SK-N-SH (cell line): ENCODE measurements around the gene ASIC4. TPM values are rescaled to one million over a fixed set of nuclear protein-coding genes. Genes with fewer than 3 reads are reported as not detected.

Experiments
- CTCF ChIA-PET: fragments of 300-600, 350-600 bp; formaldehyde crosslinking; extraction: SDS; loops from one replicate; lab custom pipeline; 2021; lab: Yijun Ruan, JAX
- POLR2A ChIA-PET: fragments of 350-600 bp; sonication (Branson Sonifier 250); formaldehyde crosslinking; extraction: SDS; loops from one replicate; lab custom pipeline; 2020; ENCODE audit warnings: antibody characterized with exemption, inconsistent platforms; lab: Yijun Ruan, JAX
- DNase-seq: peaks from one replicate; pipeline ENCODE4 v3.0.0; 2012
- H2AFZ ChIP-seq: fragments of 200-600 bp; sonication (generic); 2 replicates; pipeline ENCODE4 v1.8.1; 2016; ENCODE audit warnings: antibody characterized with exemption, mild to moderate bottlenecking, low read depth
- H3F3A ChIP-seq: fragments of 200-600 bp; sonication (generic); replicated peaks from 2 replicates; pipeline ENCODE3; 2016; ENCODE audit warnings: antibody characterized with exemption, mild to moderate bottlenecking; ENCODE audit not compliant: insufficient read depth
- H3K27ac ChIP-seq, 2 experiments: fragments of 200-500 bp in 1 of 2; fragments of 200-600 bp in 1 of 2; sonication (Bioruptor generic) in 1 of 2; sonication (generic), shearing (Covaris generic) in 1 of 2; 2 replicates each; pipeline versions ENCODE4 v1.5.1 to v1.6.1; 2014 to 2016; ENCODE audit warnings: low read depth in 2 of 2, inconsistent platforms in 1 of 2, low read length in 1 of 2, mild to moderate bottlenecking in 1 of 2, mixed read lengths in 1 of 2
- H3K27me3 ChIP-seq: fragments of 200-600 bp; sonication (generic), shearing (Covaris generic); 2 replicates; pipeline ENCODE4 v1.6.1; 2016; ENCODE audit warnings: mixed run types; ENCODE audit not compliant: insufficient read depth
- H3K36me3 ChIP-seq, 2 experiments: fragments of 200-500 bp in 1 of 2; fragments of 200-600 bp in 1 of 2; sonication (Bioruptor generic) in 1 of 2; sonication (generic) in 1 of 2; replicated peaks in 1 of 2; 2 replicates each; pipeline versions ENCODE3 to v1.5.1; 2014 to 2016; ENCODE audit warnings: low read length in 1 of 2, mild to moderate bottlenecking in 1 of 2; ENCODE audit not compliant: insufficient read depth in 2 of 2, control insufficient read depth in 1 of 2
- H3K4me1 ChIP-seq, 2 experiments: fragments of 200-500 bp in 1 of 2; fragments of 200-600 bp in 1 of 2; sonication (Bioruptor generic) in 1 of 2; sonication (generic), shearing (Covaris generic) in 1 of 2; 2 replicates each; pipeline versions ENCODE4 v1.5.1 to v1.6.1; 2014 to 2016; ENCODE audit warnings: low read depth in 1 of 2, low read length in 1 of 2, mixed run types in 1 of 2; ENCODE audit not compliant: insufficient read depth in 2 of 2, control insufficient read depth in 1 of 2
- H3K4me2 ChIP-seq: fragments of 200-600 bp; sonication (generic), shearing (Covaris generic); 2 replicates; pipeline ENCODE4 v1.6.1; 2017; ENCODE audit warnings: mixed run types
- H3K4me3 ChIP-seq, 2 experiments: fragments of 200-500 bp in 1 of 2; fragments of 200-600 bp in 1 of 2; sonication (Bioruptor generic) in 1 of 2; sonication (generic), shearing (Covaris generic) in 1 of 2; 2 replicates each; pipeline versions ENCODE4 v1.5.1 to v1.8.1; 2014 to 2016; ENCODE audit warnings: low read depth in 2 of 2, inconsistent platforms in 1 of 2, low read length in 1 of 2, mild to moderate bottlenecking in 1 of 2, mixed read lengths in 1 of 2, moderate library complexity in 1 of 2
- H3K79me2 ChIP-seq: fragments of 200-600 bp; sonication (generic); 2 replicates; pipeline ENCODE4 v1.8.1; 2017; ENCODE audit warnings: mild to moderate bottlenecking; ENCODE audit not compliant: insufficient read depth
- H3K9ac ChIP-seq: fragments of 200-600 bp; sonication (generic); 2 replicates; pipeline ENCODE4 v1.6.1; 2017; ENCODE audit warnings: mixed run types
- H3K9me2 ChIP-seq: fragments of 200-600 bp; sonication (generic); 2 replicates; pipeline ENCODE4 v1.6.1; 2017; ENCODE audit warnings: mixed run types
- H3K9me3 ChIP-seq: fragments of 200-600 bp; sonication (generic); 2 replicates; pipeline ENCODE4 v1.6.1; 2017; ENCODE audit warnings: mixed run types, mild to moderate bottlenecking, moderate library complexity
- H4K20me1 ChIP-seq: fragments of 200-600 bp; sonication (generic); 2 replicates; pipeline ENCODE4 v1.6.1; 2017; ENCODE audit warnings: mild to moderate bottlenecking, mixed run types; ENCODE audit not compliant: insufficient read depth
- CHD2 ChIP-seq: fragments of 150-350 bp; IDR thresholded peaks from 2 replicates; pipeline ENCODE4 v1.6.1; 2018; ENCODE audit warnings: low read length; ENCODE audit not compliant: partially characterized antibody
- ELF1 ChIP-seq: IDR thresholded peaks from 2 replicates; pipeline ENCODE4 v1.4.0; 2012
- FOXM1 ChIP-seq: IDR thresholded peaks from 2 replicates; pipeline ENCODE4 v1.4.0; 2012; ENCODE audit warnings: low read depth, mild to moderate bottlenecking
- JUND ChIP-seq: IDR thresholded peaks from 2 replicates; pipeline ENCODE4 v1.4.0; 2012
- MEF2A ChIP-seq: IDR thresholded peaks from 2 replicates; pipeline ENCODE4 v1.4.0; 2012; ENCODE audit warnings: low read depth, borderline replicate concordance
- MXI1 ChIP-seq: IDR thresholded peaks from 2 replicates; pipeline ENCODE4 v1.6.1; 2012; ENCODE audit warnings: mild to moderate bottlenecking, low read depth, low read length, improper control_type of control experiment
- RAD21 ChIP-seq: IDR thresholded peaks from 2 replicates; pipeline ENCODE4 v1.6.1; 2012; ENCODE audit warnings: mild to moderate bottlenecking, low read length
- REST ChIP-seq: IDR thresholded peaks from 2 replicates; pipeline ENCODE4 v1.6.1; 2012; ENCODE audit warnings: mild to moderate bottlenecking, low read depth, low read length, moderate library complexity
- RFX5 ChIP-seq: IDR thresholded peaks from 2 replicates; pipeline ENCODE4 v1.6.1; 2012; ENCODE audit warnings: mild to moderate bottlenecking, improper control_type of control experiment, low read length
- SMC3 ChIP-seq: IDR thresholded peaks from 2 replicates; pipeline ENCODE4 v1.6.1; 2012; ENCODE audit warnings: low read depth, low read length, improper control_type of control experiment
- USF1 ChIP-seq: IDR thresholded peaks from 2 replicates; pipeline ENCODE4 v1.4.0; 2012; ENCODE audit warnings: low read depth, borderline replicate concordance
- USF2 ChIP-seq: fragments of 150-350 bp; IDR thresholded peaks from 2 replicates; pipeline ENCODE4 v1.6.1; 2017; ENCODE audit warnings: antibody characterized with exemption, low read length, low read depth, borderline replicate concordance
- WGBS: methylation state at CpG from one replicate; pipeline ENCODE4 v1.1.6; 2017; ENCODE audit warnings: low lambda C conversion rate; 5-methylcytosine and 5-hydroxymethylcytosine counted together
- polyA plus RNA-seq, 3 experiments: library from polyadenylated mRNA; depleted of rRNA; stranded (reverse); fragments of >200 nt; gene quantifications; 2 replicates each; pipeline ENCODE4 v1.2.3, GENCODE V29; 2012
- TF ChIP-seq, protein P1 (sequence below): IDR thresholded peaks from 2 replicates; pipeline ENCODE4; 2012
- TF ChIP-seq, protein P2 (sequence below): fragments of 150-350 bp; IDR thresholded peaks from 2 replicates; pipeline ENCODE4 v1.6.1; 2016; ENCODE audit warnings: mild to moderate bottlenecking, low read depth, low read length

The ASIC4 gene
- polyA plus RNA-seq, 1 of the 3 experiments (the other 2 are of a cell fraction), result 0.05 TPM

DNA sequence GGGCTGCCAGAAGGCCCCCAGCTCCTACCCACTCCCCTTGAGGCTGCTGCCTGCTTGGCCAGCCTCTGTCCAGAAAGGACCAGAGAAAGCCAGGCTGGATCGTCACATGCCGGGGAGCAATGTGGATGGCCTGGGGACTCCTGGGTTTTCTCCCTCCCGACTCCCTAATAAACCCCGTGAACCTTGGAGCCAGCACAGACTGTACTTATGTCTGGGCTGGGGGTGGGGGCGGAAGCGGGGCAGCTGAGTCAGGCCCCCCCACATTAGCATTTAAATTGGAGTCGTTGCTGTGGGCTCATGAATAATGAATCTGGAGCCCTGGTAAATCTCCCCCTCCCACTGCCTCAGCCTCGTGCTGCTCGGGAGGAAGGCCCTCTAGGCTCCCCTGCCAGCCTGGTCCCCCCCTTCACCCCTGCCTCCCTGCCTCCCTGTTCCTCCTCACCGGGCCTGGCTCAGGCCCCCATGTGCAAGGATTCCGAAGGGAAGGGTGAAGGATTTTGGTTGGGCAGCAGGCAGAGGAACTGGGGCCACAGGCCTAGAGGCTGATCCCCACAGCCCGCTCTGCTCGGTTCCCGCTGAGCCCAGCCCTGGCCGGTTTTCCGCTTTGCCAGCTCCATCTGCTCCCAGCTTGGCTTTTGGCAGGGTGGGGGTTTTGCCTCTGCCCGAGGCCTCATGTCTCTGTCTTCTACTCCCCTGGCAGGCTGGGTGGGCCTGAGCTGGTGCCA lies 7.3 kb upstream of the ASIC4 start:
- H3K4me2 ChIP-seq, result no peak overlapping the region
- H3K36me3 ChIP-seq, result peaks cover 6 to 20% of the 10 kb centered on the region in 2 experiments
- H4K20me1 ChIP-seq, result no peaks in the 10 kb centered on the region
- no peaks in the 10 kb centered on the region for H3F3A ChIP-seq
- H3K4me3 ChIP-seq, result no peak overlapping the region
- no peak for TF ChIP-seq FOXM1
- no peak for TF ChIP-seq USF2
- TF ChIP-seq ELF1, result no peak
- no peak for TF ChIP-seq RFX5
- no peak for TF ChIP-seq MXI1
- no peaks in the 10 kb centered on the region; the same call in 1 of the 2 replicates for H3K27me3 ChIP-seq
- H2AFZ ChIP-seq, result no peak overlapping the region
- no peaks in the 10 kb centered on the region for H3K79me2 ChIP-seq
- H3K9ac ChIP-seq, result no peak overlapping the region
- WGBS, result 71% methylated on average over 7 of the region's 17 CpGs
- H3K27ac ChIP-seq, result peak overlapping the region in 1 of 2 experiments; percentile 96; a peak in 2 of 4 replicates
- H3K9me2 ChIP-seq, result no peaks in the 10 kb centered on the region
- peaks cover 3 to 96% of the 10 kb centered on the region in 2 experiments; a peak in 2 of 4 replicates for H3K4me1 ChIP-seq
- H3K9me3 ChIP-seq, result no peaks in the 10 kb centered on the region
- ChIA-PET POLR2A (interaction anchor here (0.5 to 13.5 kb wide), 14 partner anchors 9 to 160 kb away, joined by 3 to 210 read pairs (median 8); partner anchors contain the start of genes CHPF, GMPPA, OBSL1 and TMEM198), CTCF (interaction anchor here (1.2 to 62.1 kb wide), 8 partner anchors 8 to 104 kb away, joined by 4 to 2824 read pairs (median 7); partner anchors contain the start of genes ASIC4, CHPF, GMPPA and TMEM198)
- peak; percentile 52 for DNase-seq

- H3K4me2 ChIP-seq, result no peak overlapping the region
- H4K20me1 ChIP-seq, result no peaks in the 10 kb centered on the region
- H3K4me1 ChIP-seq, result peaks cover 3 to 96% of the 10 kb centered on the region in 2 experiments; a peak in 2 of 4 replicates
- peak; percentile 84 for DNase-seq
- no peaks in the 10 kb centered on the region for H3K79me2 ChIP-seq
- no peak overlapping the region for H2AFZ ChIP-seq
- H3K36me3 ChIP-seq, result peaks cover 6 to 20% of the 10 kb centered on the region in 2 experiments
- no peak overlapping the region; a peak in 1 of 4 replicates for H3K4me3 ChIP-seq
- H3K9me2 ChIP-seq, result no peaks in the 10 kb centered on the region
- WGBS, result 28% methylated on average over 6 of the region's 8 CpGs
- no peaks in the 10 kb centered on the region; the same call in 1 of the 2 replicates for H3K27me3 ChIP-seq
- peak overlapping the region in 1 of 2 experiments; percentile 96; a peak in 2 of 4 replicates for H3K27ac ChIP-seq
- H3K9ac ChIP-seq, result no peak overlapping the region
- no peaks in the 10 kb centered on the region for H3F3A ChIP-seq
- no peaks in the 10 kb centered on the region for H3K9me3 ChIP-seq
- ChIA-PET CTCF (interaction anchor here (0.6 to 62.1 kb wide), 11 partner anchors 7 to 506 kb away, joined by 3 to 2824 read pairs (median 5); partner anchors contain the start of genes ASIC4, CHPF, GMPPA and TMEM198), POLR2A (interaction anchor here (0.5 to 13.5 kb wide), 16 partner anchors 10 to 1108 kb away, joined by 3 to 210 read pairs (median 6); partner anchors contain the start of genes CHPF, GMPPA, OBSL1 and TMEM198)
- TF ChIP-seq USF1, result no peak
- TF ChIP-seq CHD2, result peak; percentile 91
- TF ChIP-seq, protein P1, sequence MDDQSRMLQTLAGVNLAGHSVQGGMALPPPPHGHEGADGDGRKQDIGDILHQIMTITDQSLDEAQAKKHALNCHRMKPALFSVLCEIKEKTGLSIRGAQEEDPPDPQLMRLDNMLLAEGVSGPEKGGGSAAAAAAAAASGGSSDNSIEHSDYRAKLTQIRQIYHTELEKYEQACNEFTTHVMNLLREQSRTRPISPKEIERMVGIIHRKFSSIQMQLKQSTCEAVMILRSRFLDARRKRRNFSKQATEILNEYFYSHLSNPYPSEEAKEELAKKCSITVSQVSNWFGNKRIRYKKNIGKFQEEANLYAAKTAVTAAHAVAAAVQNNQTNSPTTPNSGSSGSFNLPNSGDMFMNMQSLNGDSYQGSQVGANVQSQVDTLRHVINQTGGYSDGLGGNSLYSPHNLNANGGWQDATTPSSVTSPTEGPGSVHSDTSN, result no peak
- TF ChIP-seq, protein P2, sequence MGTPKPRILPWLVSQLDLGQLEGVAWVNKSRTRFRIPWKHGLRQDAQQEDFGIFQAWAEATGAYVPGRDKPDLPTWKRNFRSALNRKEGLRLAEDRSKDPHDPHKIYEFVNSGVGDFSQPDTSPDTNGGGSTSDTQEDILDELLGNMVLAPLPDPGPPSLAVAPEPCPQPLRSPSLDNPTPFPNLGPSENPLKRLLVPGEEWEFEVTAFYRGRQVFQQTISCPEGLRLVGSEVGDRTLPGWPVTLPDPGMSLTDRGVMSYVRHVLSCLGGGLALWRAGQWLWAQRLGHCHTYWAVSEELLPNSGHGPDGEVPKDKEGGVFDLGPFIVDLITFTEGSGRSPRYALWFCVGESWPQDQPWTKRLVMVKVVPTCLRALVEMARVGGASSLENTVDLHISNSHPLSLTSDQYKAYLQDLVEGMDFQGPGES, result no peak
- no peak for TF ChIP-seq MEF2A
- TF ChIP-seq ELF1, result no peak
- peak; percentile 20; the same call in 1 of the 2 replicates for TF ChIP-seq RAD21
- TF ChIP-seq FOXM1, result no peak
- peak; percentile 21; the same call in 1 of the 2 replicates for TF ChIP-seq MXI1
- TF ChIP-seq SMC3, result peak; percentile 22; the same call in 1 of the 2 replicates
- no peak for TF ChIP-seq JUND
- TF ChIP-seq REST, result peak; percentile 89
Measured at GRCh38 chr2:219507581-219508443, 6.5 kb upstream of the ASIC4 start.
